Measurements from ENCODE around the gene TDRD5.
"Not testable (repeated sequence)": the region's sequence is repeated elsewhere in the genome, so short reads cannot be mapped to it uniquely, and the experiment has no call there.

TDRD5 gene

DNA sequence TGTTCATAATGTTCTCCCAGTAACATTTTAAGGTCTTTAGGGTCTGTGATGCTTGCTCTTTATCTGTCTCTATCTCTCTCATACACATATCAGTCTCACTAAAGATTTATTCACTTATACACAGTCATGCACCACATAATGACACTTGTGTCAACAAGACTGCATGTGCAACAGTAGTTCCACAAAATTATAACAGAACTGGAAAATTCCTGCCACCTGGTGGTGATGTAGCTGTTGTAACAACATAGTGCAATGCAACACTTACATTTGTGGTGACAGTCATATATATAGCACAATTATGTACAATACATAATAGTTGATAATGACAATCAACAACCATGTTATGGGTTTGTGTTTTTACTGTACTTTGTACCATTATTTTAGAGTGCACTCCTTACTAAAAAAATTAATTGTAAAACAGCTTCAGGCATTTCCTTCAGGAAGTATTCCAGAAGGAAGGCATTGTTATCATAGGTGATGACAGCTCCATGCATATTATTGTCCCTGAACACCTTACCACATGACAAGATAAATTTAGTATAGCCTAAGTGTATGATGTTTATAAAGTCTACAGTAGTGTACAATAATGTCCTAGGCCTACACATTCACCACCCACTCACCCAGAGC is 8.1 kb downstream of the TDRD5 start:
- no peak for DNase-seq (ENCODE audit: low read depth in 1 of 2, low spot score in 1 of 2)

DNA sequence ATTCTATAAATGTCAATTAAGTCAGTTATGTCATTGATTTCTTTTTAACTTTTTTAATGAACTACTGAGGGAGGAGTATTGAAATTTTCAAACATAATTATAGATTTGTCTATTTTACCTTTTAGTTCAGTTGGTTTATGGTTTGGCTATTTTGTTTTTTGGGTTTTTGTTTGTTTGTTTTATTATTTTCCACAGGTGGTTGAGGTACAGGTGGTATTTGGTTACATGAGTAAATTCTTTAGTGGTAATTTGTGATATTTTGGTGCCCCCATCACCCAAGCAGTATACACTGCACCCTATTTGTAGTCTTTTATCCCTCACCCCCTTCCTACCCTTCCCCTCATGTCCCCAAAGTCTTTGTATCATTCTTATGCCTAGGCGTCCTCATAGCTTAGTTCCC is 9.5 kb downstream of the TDRD5 start:
- no peak for DNase-seq (ENCODE audit: low read depth in 1 of 2, low spot score in 1 of 2)

DNA sequence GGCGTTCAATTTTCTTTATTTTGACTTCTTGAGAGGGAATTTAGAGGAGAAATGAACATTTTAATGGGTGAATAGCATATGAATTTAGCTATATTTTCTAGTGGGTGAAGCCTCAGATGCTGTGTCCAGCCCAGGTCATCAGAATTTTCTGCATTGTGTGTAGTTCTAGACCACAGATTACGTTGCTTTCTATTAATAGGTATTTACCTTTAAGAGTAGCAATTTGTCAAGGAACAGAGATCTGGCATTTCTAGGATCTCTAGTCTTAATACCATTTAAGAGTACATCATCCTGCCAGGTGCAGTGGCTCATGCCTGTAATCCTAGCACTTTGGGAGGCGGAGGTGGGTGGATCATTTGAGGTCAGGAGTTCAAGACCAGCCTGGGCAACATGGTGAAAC is 20.7 kb downstream of the TDRD5 start:
- DNase-seq (ENCODE audit: low read depth in 1 of 2, low spot score in 1 of 2), result no peak

DNA sequence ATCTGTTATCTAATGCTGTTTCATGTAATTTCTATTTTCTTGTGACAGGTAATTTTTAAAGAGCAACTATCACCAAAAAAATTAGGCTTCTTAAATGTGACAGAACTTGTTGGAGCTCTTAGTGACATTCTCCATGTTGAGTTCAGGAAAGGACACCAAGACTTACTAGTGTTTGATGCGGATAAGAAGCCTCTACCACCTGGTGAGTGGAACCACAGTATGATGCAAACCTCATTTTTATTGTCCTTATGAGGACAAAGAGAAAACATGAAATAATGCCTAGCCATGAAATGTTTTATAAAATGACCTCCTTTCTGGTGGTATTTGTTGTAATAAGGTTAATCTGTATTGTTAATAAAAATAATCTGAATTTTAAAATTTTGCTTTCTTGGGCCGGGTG is 39.1 kb downstream of the TDRD5 start:
- DNase-seq (ENCODE audit: low read depth in 1 of 2, low spot score in 1 of 2), result no peak

DNA sequence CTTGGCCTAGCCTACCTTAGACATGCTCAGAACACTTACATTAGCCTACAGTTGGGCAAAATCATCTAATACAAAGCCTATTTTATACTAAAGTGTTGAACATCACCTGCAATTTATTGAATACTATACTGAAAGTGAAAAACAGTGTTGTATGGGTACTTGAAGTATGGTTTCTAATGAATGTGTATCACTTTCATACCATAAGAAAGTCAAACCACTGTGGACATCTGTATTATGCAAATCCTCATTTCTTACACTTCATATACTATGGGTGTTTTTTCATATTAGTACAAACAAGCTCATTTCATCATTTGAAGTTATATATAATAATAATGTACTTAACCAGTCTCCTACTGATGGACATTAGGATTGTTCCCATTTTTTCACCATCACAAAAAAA is 41.2 kb downstream of the TDRD5 start:
- no peak for DNase-seq (ENCODE audit: low read depth in 1 of 2, low spot score in 1 of 2)

DNA sequence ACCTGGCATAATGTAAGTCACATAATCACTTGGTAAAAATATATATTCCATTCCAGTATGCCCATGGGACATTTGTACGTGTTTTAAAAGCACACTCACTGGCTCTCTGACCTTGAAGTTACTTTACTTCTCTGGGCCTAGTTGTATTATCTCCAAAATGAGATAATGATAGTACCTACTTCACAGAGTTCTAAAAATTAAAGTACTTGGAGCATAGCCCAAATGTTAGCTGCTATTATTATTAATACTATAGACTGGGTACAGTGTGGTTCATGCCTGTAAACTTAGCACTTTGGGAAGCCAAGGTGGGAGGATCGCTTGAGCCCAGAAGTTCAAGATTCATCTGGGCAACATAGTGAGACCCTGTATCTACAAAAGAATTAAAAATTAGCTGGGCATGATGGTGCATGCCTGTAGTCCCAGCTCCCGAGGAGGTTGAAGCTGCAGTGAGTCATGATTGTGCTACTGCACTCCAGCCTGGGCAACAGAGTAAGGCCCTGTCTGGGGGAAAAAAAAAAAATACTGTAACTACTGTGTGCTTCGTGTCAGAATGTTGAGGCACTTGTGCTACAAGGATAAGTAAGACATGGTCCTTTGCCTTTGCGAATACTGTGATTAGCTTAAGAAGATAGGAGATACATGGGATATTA is 45.7 kb downstream of the TDRD5 start:
- no peak for DNase-seq (ENCODE audit: low read depth in 1 of 2, low spot score in 1 of 2)

DNA sequence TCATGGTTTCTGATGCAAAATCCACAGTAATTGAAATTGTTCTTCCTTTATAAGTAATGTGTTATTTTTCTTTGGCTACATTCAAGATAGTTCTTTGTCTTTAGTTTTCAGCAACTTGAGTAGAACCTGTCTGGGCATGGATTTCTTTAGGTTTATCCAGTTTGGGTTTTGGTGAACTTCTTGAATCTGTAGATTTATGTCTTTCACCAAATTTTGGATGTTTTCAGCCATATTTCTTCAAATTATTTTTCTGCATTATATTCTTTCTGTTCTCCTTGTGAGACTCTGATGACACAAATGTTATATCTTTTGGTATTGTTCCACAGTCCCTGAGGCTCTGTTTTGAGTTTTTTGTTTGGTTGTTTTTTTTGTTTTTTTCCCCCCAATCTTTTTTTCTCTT is 69.4 kb downstream of the TDRD5 start:
- DNase-seq (ENCODE audit: low read depth in 1 of 2, low spot score in 1 of 2), result no peak

DNA sequence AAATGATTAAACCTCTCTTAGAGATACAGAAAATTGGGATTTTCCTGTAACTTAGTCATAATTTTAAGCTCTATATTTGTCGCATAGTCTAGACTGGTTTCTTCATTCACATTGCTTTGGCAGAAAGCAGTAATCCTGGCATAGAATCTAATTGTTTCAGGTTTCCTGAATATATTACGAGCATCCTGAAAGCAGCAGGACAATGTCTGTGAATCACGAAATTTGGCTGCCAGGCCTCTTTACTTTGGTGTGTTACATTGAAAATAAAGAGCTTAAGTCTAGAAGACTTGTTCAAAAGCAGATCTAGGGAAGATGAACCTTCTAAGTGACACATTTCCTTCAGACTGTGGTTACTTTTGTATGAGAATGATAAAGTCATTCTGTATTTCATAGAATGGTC is 72.2 kb downstream of the TDRD5 start:
- DNase-seq (ENCODE audit: low read depth in 1 of 2, low spot score in 1 of 2), result no peak

DNA sequence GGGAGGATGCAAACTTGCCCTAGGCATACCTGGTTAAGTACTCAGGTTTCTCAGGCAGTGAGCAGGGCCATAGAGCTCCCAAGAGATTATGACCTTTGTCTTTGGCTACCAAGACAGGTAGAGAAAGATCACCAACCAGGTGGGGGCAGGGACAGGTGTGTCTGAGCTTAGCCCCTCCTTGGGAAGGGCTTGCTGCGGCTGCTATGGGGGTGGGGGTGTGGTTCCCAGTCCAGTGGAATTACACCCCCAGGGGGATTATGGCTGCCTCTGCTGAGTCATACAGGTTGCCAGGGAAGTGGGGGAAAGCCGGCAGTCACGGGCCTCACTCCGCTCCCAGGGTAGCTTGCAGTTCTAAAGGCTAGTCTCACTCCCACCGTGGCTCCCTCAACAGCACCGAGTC is 86.2 kb downstream of the TDRD5 start:
- DNase-seq (ENCODE audit: low read depth in 1 of 2, low spot score in 1 of 2), result no peak

DNA sequence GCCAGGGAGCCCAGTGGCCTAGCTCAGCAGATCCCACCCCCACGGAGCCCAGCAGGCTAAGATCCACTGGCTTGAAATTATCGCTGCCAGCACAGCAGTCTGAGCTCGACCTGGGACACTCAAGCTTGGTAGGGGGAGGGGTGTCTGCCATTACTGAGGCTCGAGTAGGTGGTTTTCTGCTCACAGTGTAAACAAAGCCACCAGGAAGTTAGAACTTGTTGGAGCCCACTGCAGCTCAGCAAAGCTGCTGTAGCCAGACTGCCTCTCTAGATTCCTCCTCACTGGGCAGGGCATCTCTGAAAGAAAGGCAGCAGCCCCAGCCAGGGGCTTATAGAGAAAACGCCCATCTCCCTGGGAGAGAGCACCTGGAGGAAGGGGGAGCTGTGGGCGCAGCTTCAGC is 102.9 kb downstream of the TDRD5 start:
- not testable (repeated sequence) for DNase-seq (ENCODE audit: low read depth in 1 of 2, low spot score in 1 of 2)

DNA sequence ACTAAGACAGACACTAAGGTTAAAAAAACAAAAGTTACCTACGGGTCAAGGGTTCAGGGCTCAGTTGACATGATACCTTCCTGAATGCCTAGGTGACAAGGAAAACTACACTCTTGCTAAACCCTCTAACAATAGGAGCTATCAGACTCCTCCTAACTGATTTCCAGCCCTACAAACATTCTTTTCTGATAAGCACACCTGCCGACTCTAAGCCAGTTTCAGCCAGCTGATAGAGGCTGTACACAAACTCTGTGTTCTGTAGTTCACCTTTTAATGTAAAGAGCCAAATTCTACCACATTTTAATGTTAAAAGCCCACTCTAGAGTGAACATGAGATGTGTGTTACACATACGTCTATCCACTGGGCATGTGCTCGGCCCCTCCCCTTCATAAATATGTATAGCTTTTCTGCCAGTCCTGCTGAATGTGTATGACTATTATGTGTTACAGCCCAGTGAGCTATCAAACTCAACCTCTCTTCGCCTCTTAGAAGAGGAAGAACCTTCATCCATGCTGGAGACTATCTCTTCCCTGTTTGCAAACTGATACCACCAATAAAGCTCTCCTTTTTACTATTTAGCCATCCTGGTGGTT is 111.4 kb downstream of the TDRD5 start:
- DNase-seq (ENCODE audit: low read depth in 1 of 2, low spot score in 1 of 2), result no peak

DNA sequence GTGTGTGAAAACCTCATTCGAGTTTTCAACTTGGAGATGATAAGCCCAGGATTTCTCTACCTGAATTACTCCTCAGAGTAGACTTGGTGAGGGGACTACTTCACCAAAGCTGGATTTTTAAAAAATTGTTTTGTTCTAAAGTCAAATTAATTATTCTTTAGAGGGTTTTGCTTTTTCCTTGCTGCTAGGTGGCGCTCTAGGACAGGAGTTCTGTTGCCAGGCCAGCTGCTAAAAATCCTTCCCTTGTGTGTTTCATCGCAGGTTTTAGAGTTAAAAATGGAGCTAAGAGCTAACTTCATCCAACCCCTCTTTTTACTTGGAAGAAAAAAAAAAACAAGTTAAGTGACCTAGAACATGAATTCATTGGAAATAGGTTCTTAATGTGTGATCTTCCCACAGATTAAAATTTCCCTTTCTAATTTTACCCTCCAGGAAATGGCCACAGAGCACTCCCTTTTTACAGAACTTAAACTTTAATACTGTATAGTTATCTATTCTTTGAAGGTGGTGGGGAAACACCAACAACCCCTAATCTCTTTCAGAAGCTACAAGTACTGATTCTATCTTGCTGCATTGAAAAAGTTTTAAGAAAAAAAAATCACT is 114.8 kb downstream of the TDRD5 start:
- peak; percentile 19 to 28 for DNase-seq (ENCODE audit: low read depth in 1 of 2, low spot score in 1 of 2)

DNA sequence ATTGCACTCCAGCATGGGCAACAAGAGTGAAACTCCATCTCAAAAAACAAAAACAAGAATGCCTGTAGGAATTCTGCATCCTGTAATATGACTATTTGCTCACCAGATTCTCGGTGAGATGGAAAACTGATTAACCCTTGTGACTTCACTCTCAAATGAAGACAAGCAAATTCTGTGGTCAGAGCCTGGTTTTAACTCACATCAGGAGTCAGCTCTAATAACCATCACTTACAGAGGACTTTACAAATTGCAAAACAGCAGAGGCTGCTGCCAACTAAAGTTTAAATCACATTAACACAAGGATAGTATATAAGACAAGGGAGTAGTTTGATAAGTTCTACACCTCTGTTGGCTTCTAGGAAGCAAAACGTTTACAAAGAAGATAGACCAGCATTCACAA is 115.8 kb downstream of the TDRD5 start:
- no peak for DNase-seq (ENCODE audit: low read depth in 1 of 2, low spot score in 1 of 2)

DNA sequence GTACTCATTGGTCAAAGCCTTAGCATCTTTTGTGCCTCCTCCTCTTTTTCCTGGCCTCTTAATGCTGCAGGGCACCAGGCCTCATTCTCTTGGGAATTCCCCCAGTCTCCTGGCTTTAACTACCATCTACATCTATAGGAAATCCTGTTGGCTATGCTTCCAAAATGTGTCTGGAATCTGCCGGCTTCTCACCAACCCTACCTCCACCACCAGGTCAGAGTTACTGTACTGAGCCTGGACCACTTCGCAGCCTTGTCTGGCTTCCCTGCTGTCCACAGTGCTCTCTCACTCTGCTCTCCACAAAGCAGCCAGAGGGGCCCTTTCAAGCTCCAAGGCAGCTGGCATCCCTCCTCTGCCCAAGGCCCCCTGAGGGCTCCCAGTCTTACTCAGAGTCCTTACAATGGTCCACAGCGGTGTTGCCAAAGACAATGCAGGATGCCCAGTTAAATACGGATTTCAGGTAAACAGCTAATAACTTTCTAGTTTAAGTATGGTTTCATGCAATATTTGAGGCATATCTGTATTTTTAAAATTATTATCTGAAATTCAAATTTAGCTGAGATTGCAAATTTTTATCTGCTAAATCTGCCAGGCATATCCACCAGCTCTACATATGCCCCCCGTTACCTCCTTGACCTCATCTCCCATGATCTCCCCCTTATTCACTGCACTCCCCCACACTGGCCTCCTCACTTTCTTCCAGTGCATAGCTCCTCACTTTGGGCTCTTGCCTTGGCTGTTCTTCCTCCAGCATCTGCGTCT is 117.0 kb downstream of the TDRD5 start:
- DNase-seq (ENCODE audit: low read depth in 1 of 2, low spot score in 1 of 2), result no peak

DNA sequence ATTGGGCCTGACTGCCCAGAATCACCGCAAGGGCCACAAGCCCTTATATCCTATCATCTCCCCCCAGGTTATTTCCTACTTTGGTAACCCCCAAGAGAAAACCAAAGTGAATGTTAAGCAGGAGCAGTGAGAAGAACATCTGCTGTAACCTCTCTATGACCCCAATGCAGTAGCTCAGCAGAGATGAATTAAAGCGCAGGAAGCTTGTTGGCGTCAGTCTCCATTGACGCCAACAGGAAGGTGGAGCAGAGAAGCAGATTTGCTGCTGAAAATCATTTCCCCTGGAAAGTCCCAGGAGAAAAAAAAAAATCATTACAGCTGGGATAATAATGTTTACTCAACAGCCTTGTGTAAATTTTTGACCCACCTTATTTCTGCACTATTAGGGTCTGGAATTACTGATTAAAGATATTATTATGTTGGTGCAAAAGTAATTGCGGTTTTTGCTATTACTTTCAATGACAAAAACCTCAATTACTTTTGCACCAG is 118.3 kb downstream of the TDRD5 start:
- no peak for DNase-seq (ENCODE audit: low read depth in 1 of 2, low spot score in 1 of 2)

DNA sequence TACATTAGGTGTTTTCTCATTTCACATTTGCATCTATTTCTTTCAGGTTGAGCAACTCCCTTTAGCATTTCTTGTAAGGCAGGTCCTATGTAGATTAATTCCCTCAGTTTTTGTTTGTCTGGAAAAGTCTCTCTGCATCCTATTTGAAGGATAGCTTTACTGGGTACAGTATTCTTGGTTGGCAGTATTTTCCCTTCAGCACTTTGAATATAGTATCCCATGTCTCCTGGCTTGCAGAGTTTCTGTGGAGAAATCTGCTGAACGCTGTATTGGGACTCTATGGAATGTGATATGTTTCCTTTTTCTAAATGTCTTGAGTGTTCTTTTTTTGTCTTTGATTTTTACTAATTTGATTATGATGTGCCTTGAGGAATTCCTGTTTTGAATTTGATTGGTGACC is 122.5 kb downstream of the TDRD5 start:
- no peak for DNase-seq (ENCODE audit: low read depth in 1 of 2, low spot score in 1 of 2)

DNA sequence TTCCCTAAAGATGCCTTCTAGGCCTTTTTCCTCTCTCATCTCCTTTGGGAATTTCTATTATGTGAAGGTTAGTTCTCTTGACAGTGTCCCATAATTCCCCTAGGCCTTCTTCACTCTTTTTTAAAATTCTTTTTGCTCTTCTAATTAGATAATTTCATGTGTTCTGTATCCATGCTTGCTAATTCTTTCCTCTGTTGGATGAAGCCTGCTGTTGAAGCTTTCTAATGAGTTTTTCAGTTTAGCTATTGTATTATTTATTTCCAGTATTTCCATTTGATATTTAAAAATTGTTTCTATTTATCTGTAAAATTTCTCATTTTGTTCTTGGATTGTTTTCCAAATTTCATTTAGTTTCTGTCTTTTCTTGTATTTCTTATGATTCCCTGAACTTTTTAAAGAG is 123.0 kb downstream of the TDRD5 start:
- no peak for DNase-seq (ENCODE audit: low read depth in 1 of 2, low spot score in 1 of 2)

DNA sequence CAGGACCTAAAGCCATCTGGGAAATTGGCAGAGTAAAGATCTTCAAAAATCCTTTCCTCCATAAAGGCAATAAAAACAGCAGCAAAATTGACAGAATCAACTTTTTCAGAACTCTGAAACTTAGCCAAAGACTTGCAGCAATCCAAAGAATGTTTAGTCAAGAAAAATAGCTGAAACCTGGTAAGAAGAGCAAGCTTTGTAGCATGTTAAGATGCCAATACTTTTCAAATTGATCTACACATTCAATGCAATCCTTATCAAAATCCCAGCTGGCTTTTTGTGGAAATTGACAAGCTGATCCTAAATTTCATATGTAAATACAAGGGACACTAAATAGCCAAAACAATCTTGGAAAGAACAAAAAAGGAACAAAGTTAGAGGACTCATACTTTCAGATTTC is 127.6 kb downstream of the TDRD5 start:
- no peak for DNase-seq (ENCODE audit: low read depth in 1 of 2, low spot score in 1 of 2)

DNA sequence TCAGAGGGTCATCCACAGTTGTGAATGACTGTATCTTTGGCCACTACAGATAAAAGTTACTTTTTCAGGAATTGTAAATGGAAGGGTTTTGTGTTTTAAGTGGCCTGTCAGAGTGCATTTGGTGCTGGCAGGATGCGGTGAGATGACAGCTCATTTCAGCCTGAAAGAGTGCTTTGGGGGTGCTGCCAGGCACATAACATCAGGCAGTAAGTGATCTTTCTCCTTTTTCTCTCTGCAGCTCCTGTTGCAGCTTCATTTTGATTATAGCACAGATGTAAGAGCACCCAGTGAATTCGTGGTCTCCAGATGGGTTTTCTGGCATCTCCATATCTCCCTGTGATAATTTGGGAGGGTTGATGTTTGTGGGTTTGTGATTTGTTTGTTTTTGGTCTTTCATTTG is 136.6 kb downstream of the TDRD5 start:
- DNase-seq (ENCODE audit: low read depth in 1 of 2, low spot score in 1 of 2), result no peak

DNA sequence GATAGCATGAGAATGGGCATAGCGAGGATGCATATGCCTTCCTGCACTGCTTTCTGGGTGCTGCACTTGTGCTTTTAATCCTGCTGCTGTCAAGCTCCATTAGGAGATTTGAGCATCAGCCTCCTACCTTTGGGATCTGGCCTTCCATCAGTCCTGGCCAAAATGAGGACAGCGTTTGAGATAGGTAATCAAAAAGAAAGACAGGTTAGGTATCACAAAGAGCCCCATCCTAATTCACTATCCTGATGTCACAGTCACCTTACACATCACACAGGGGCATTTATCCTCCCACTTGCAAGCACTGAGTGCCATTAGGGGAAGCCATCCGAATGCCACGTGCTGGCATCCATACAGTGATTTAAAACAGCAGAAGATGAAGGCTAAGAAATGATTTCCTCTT is 138.2 kb downstream of the TDRD5 start:
- no peak for DNase-seq (ENCODE audit: low read depth in 1 of 2, low spot score in 1 of 2)

DNA sequence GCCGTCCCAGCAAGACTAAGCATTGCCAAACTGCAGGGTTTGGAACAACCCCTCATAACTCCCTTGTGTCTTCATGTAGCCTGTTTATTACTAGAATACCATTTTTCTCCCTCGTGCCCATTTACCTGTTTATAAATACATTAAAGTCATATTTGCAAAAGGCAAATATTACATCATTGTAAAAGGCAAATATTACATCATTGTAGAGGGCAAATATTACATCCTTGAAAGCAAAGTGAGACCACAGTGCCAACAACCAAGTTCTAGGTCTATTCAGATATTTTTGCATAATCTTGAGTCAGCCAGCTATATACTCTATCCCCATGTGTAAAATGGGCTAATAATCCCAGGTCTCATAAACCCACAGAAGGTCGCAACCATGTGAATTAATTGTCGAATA is 140.0 kb downstream of the TDRD5 start:
- no peak for DNase-seq (ENCODE audit: low read depth in 1 of 2, low spot score in 1 of 2)
